ENCODE data around the gene PRR5L.

DNA sequence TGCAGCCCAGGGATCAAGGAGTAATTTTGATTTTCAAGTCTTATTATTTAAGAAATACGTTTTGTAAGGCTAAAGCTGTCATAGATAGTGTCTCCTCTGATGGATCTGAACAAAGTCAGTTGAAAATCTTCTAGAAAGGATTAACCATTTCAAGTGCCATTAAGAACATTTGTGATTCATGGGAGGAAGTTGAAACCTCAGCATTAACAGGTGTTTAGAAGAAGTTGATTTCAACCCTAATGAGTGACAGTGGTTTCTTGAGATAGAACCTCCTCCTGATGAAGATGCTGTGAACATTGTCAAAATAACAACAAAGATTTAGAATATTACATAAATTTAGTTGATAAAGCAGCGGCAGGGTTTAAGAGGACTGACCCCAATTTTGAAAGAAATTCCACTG is 61.7 kb downstream of the PRR5L start:
- TF ChIP-seq GABPA (IDR thresholded peaks at IDR 0.05; ENCODE audit: low read depth) (no peak), EP300 (IDR thresholded peaks at IDR 0.05; ENCODE audit: borderline replicate concordance in 1 of 2, low read depth in 1 of 2, low read length in 1 of 2) (no peak), EZH2phosphoT487 (IDR thresholded peaks at IDR 0.05; ENCODE audit: borderline replicate concordance, low read depth) (no peak), FOXM1 (IDR thresholded peaks at IDR 0.05; ENCODE audit: low read depth) (no peak), RAD21 (IDR thresholded peaks at IDR 0.05; ENCODE audit: low read length) (no peak), POLR2AphosphoS5 (IDR thresholded peaks at IDR 0.05; ENCODE audit: low read depth, low read length) (no peak), FOXJ3 (CRISPR knock-in tag; IDR thresholded peaks at IDR 0.05) (no peak)
- TF ChIP-seq, protein P1, sequence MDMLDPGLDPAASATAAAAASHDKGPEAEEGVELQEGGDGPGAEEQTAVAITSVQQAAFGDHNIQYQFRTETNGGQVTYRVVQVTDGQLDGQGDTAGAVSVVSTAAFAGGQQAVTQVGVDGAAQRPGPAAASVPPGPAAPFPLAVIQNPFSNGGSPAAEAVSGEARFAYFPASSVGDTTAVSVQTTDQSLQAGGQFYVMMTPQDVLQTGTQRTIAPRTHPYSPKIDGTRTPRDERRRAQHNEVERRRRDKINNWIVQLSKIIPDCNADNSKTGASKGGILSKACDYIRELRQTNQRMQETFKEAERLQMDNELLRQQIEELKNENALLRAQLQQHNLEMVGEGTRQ (IDR thresholded peaks at IDR 0.05; ENCODE audit: borderline replicate concordance, low read depth, low read length), result no peak
- TF ChIP-seq, protein P2, sequence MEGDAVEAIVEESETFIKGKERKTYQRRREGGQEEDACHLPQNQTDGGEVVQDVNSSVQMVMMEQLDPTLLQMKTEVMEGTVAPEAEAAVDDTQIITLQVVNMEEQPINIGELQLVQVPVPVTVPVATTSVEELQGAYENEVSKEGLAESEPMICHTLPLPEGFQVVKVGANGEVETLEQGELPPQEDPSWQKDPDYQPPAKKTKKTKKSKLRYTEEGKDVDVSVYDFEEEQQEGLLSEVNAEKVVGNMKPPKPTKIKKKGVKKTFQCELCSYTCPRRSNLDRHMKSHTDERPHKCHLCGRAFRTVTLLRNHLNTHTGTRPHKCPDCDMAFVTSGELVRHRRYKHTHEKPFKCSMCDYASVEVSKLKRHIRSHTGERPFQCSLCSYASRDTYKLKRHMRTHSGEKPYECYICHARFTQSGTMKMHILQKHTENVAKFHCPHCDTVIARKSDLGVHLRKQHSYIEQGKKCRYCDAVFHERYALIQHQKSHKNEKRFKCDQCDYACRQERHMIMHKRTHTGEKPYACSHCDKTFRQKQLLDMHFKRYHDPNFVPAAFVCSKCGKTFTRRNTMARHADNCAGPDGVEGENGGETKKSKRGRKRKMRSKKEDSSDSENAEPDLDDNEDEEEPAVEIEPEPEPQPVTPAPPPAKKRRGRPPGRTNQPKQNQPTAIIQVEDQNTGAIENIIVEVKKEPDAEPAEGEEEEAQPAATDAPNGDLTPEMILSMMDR (IDR thresholded peaks at IDR 0.05), result no peak
- TF ChIP-seq, protein P3, sequence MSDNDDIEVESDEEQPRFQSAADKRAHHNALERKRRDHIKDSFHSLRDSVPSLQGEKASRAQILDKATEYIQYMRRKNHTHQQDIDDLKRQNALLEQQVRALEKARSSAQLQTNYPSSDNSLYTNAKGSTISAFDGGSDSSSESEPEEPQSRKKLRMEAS (IDR thresholded peaks at IDR 0.05; ENCODE audit: low read depth), result no peak
- TF ChIP-seq, protein P4, sequence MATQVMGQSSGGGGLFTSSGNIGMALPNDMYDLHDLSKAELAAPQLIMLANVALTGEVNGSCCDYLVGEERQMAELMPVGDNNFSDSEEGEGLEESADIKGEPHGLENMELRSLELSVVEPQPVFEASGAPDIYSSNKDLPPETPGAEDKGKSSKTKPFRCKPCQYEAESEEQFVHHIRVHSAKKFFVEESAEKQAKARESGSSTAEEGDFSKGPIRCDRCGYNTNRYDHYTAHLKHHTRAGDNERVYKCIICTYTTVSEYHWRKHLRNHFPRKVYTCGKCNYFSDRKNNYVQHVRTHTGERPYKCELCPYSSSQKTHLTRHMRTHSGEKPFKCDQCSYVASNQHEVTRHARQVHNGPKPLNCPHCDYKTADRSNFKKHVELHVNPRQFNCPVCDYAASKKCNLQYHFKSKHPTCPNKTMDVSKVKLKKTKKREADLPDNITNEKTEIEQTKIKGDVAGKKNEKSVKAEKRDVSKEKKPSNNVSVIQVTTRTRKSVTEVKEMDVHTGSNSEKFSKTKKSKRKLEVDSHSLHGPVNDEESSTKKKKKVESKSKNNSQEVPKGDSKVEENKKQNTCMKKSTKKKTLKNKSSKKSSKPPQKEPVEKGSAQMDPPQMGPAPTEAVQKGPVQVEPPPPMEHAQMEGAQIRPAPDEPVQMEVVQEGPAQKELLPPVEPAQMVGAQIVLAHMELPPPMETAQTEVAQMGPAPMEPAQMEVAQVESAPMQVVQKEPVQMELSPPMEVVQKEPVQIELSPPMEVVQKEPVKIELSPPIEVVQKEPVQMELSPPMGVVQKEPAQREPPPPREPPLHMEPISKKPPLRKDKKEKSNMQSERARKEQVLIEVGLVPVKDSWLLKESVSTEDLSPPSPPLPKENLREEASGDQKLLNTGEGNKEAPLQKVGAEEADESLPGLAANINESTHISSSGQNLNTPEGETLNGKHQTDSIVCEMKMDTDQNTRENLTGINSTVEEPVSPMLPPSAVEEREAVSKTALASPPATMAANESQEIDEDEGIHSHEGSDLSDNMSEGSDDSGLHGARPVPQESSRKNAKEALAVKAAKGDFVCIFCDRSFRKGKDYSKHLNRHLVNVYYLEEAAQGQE (IDR thresholded peaks at IDR 0.05; ENCODE audit: low read depth, low read length), result no peak
- TF ChIP-seq, protein P5, sequence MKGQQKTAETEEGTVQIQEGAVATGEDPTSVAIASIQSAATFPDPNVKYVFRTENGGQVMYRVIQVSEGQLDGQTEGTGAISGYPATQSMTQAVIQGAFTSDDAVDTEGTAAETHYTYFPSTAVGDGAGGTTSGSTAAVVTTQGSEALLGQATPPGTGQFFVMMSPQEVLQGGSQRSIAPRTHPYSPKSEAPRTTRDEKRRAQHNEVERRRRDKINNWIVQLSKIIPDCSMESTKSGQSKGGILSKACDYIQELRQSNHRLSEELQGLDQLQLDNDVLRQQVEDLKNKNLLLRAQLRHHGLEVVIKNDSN (IDR thresholded peaks at IDR 0.05; ENCODE audit: borderline replicate concordance, low read depth), result no peak

All from SK-N-SH (cell line).